Mesenchymal stem cell (in vitro differentiated cells and primary cell): Measurements from ENCODE around the gene BFSP2.

ENCODE experiments used
- DNase-seq: peaks from one replicate; pipeline ENCODE4 v3.0.0-alpha.2; 2013
- H2AFZ ChIP-seq: one replicate; pipeline ENCODE4 v1.6.1; 2013; ENCODE audit warnings: low read depth, mild to moderate bottlenecking, control low read depth, inconsistent platforms, low read length, moderate library complexity
- H2AK5ac ChIP-seq: 2 replicates; pipeline ENCODE4 v1.6.1; 2013; ENCODE audit warnings: low read length, moderate library complexity, mild to moderate bottlenecking, inconsistent platforms; ENCODE audit not compliant: severe bottlenecking
- H2BK120ac ChIP-seq: one replicate; pipeline ENCODE4 v1.6.1; 2013; ENCODE audit warnings: low read depth, mild to moderate bottlenecking, inconsistent platforms, low read length, moderate library complexity
- H2BK12ac ChIP-seq, 2 experiments: one replicate each; pipeline ENCODE4 v1.6.1; 2013; ENCODE audit warnings: inconsistent platforms in 2 of 2, low read length in 2 of 2, mild to moderate bottlenecking in 2 of 2, moderate library complexity in 2 of 2, control low read depth in 1 of 2
- H2BK15ac ChIP-seq: one replicate; pipeline ENCODE4 v1.6.1; 2013; ENCODE audit warnings: mild to moderate bottlenecking, low read depth, inconsistent platforms; ENCODE audit not compliant: poor library complexity, severe bottlenecking
- H2BK5ac ChIP-seq: 2 replicates; pipeline ENCODE4 v1.6.1; 2013; ENCODE audit warnings: low read depth, mild to moderate bottlenecking, low read length, control low read depth, inconsistent platforms; ENCODE audit not compliant: poor library complexity, severe bottlenecking
- H3K14ac ChIP-seq, 2 experiments: one replicate each; pipeline ENCODE4 v1.6.1; 2013; ENCODE audit warnings: inconsistent platforms in 2 of 2, low read length in 2 of 2, control low read depth in 1 of 2, mild to moderate bottlenecking in 1 of 2, moderate library complexity in 1 of 2
- H3K18ac ChIP-seq, 2 experiments: one replicate each; pipeline ENCODE4 v1.6.1; 2013; ENCODE audit warnings: inconsistent platforms in 2 of 2, low read length in 2 of 2, control low read depth in 1 of 2, low read depth in 1 of 2, mild to moderate bottlenecking in 1 of 2
- H3K23ac ChIP-seq, 2 experiments: one replicate each; pipeline ENCODE4 v1.6.1; 2013; ENCODE audit warnings: inconsistent platforms in 2 of 2, low read length in 2 of 2, mild to moderate bottlenecking in 2 of 2, moderate library complexity in 2 of 2, control low read depth in 1 of 2
- H3K27ac ChIP-seq: 2 replicates; pipeline ENCODE4 v1.5.1; 2013; ENCODE audit warnings: mild to moderate bottlenecking, moderate library complexity, low read length, control low read depth, inconsistent platforms; ENCODE audit not compliant: poor library complexity, severe bottlenecking
- H3K27me3 ChIP-seq, 2 experiments: 2 replicates each; pipeline versions ENCODE4 v1.6.1 to v1.7.0; 2013; ENCODE audit warnings: low read length in 2 of 2, mild to moderate bottlenecking in 2 of 2, moderate library complexity in 2 of 2, control low read depth in 1 of 2, inconsistent platforms in 1 of 2; ENCODE audit not compliant: control insufficient read depth in 1 of 2, insufficient read depth in 1 of 2
- H3K36me3 ChIP-seq, 2 experiments: 2 replicates each; pipeline versions ENCODE4 v1.6.1 to v1.7.0; 2013; ENCODE audit warnings: low read length in 2 of 2, control low read depth in 1 of 2, inconsistent platforms in 1 of 2, low read depth in 1 of 2, mild to moderate bottlenecking in 1 of 2; ENCODE audit not compliant: insufficient read depth in 2 of 2, control insufficient read depth in 1 of 2
- H3K4ac ChIP-seq, 2 experiments: one replicate each; pipeline ENCODE4 v1.6.1; 2013; ENCODE audit warnings: inconsistent platforms in 2 of 2, low read length in 2 of 2, mild to moderate bottlenecking in 2 of 2, moderate library complexity in 2 of 2, control low read depth in 1 of 2, low read depth in 1 of 2
- H3K4me1 ChIP-seq: 2 replicates; pipeline ENCODE4 v1.6.1; 2013; ENCODE audit warnings: low read depth, low read length, control low read depth; ENCODE audit not compliant: control insufficient read depth, insufficient read depth
- H3K4me2 ChIP-seq: 2 replicates; pipeline ENCODE4 v1.6.1; 2013; ENCODE audit warnings: low read length, mild to moderate bottlenecking, inconsistent platforms; ENCODE audit not compliant: poor library complexity, severe bottlenecking
- H3K4me3 ChIP-seq, 2 experiments: 2 replicates each; pipeline versions ENCODE4 v1.5.1 to v1.7.0; 2013; ENCODE audit warnings: low read length in 2 of 2, mild to moderate bottlenecking in 2 of 2, control low read depth in 1 of 2, low read depth in 1 of 2; ENCODE audit not compliant: insufficient read depth in 1 of 2
- H3K79me1 ChIP-seq: replicated peaks from 2 replicates; pipeline ENCODE4 v1.6.1; 2013; ENCODE audit warnings: mild to moderate bottlenecking, control low read depth, low read length, inconsistent platforms; ENCODE audit not compliant: poor library complexity, severe bottlenecking
- H3K9ac ChIP-seq: 2 replicates; pipeline ENCODE4 v1.7.0; 2013; ENCODE audit warnings: mild to moderate bottlenecking, low read length, moderate library complexity
- H3K9me3 ChIP-seq: 2 replicates; pipeline ENCODE4 v1.7.0; 2013; ENCODE audit warnings: mild to moderate bottlenecking, low read length; ENCODE audit not compliant: control insufficient read depth
- H4K8ac ChIP-seq: one replicate; pipeline ENCODE4 v1.6.1; 2013; ENCODE audit warnings: inconsistent platforms, mild to moderate bottlenecking, low read length, moderate library complexity
- H4K91ac ChIP-seq: one replicate; pipeline ENCODE4 v1.6.1; 2013; ENCODE audit warnings: mild to moderate bottlenecking, low read length, inconsistent platforms
- WGBS: methylation state at CpG from one replicate; pipeline ENCODE4 v1.1.7; 2013; ENCODE audit warnings: mixed read lengths; 5-methylcytosine and 5-hydroxymethylcytosine counted together

BFSP2 gene

DNA sequence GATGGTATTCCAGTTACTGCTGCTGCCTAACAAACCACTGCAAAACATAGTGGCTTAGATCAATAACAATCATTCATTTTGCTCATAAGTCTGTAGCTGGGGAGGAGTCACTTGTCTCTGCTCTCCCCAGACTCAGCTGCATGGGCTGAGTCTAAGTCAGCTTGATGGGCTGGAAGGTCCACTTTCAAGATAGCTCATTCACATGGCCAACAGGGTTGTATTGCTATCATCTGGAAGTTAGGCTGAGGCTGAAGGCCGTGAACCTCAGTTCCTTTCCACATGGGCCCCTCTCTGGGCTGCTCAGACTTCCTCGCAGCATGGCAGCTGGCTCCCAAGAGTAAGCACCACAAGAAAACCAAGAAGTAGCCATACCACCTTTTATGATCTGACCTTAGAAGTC, 28.7 kb upstream of the BFSP2 start:
- Histone ChIP-seq H3K18ac (no peak overlapping the region), H3K23ac (no peak overlapping the region), H2AFZ (no peak overlapping the region), H3K9me3 (no peaks in the 10 kb centered on the region), H4K91ac (no peak overlapping the region), H3K14ac (no peak overlapping the region), H3K9ac (no peak overlapping the region), H3K36me3 (no peaks in the 10 kb centered on the region), H3K4me1 (no peaks in the 10 kb centered on the region), H3K79me1 (no peaks in the 10 kb centered on the region), H2BK120ac (no peak overlapping the region), H2AK5ac (no peak overlapping the region), H2BK12ac (no peak overlapping the region), H4K8ac (no peak overlapping the region), H3K27ac (no peak overlapping the region), H3K27me3 (peaks cover 8 to 27% of the 10 kb centered on the region in 2 experiments), H3K4me3 (no peak overlapping the region), H3K4ac (no peak overlapping the region), H3K4me2 (no peak overlapping the region), H2BK15ac (no peak overlapping the region), H2BK5ac (no peak overlapping the region)
- WGBS = 90% methylated on average over 2 of the region's 2 CpGs
- DNase-seq = no peak

DNA sequence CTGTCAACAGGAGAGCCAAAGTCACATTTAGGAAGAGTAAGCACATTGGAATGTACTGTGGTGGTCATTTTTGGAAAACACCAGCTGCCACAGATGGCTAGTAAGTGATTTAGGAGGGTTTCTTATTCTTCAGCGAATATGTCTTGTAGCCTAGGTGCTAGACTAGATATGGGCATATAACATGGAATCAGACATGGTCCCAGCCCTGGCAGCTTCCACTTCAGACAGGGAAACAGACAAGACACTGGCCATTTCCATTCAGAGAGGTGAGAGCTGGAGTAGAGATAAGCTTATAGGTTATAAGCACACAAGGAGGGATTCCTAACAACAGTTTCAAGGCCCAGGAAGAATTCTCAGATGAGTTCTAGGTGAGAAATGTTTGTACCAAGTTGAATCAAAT, 28.2 kb upstream of the BFSP2 start:
- 100% methylated on average over 1 of the region's 1 CpG for WGBS
- no peak for DNase-seq
- H2AK5ac ChIP-seq = no peak overlapping the region

DNA sequence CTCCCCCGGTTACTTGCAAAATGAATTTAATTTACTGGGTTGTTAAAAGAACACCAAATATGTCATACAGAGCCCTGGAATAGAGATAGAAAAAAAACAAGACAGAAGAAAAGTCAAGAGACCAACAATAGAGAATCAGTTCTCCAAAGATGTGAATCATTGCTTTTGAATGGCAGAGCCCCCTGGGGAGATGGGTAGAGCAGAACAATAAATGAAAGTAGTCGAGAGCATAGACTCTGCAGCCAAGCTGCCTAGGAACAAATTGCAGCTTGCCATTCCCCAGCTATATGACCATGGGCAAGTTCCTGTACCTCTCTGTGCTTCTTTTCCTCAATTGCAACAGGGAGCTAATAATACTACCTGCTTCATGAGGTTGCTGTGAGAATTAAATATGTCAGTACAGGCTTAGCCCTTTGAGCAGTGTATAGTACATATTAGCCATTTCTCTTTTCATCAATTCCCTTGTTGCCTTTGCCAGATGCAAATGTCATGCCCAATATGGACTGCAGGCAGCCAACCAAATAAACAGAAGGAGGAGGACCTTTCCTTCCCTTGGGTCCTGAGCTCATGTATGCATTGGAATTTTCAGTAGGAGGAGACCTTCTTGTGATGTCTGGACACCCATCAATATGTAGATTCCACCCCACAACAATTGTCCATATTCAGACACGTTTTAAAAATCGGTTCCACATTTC, 25.0 kb upstream of the BFSP2 start:
- no peaks in the 10 kb centered on the region for H3K79me1 ChIP-seq
- peaks cover 0 to 12% of the 10 kb centered on the region in 2 experiments for H3K27me3 ChIP-seq
- H3K9me3 ChIP-seq = no peaks in the 10 kb centered on the region
- no peak overlapping the region for H2BK15ac ChIP-seq
- H2AFZ ChIP-seq = no peak overlapping the region
- H3K4me2 ChIP-seq = no peak overlapping the region
- no peak overlapping the region for H3K14ac ChIP-seq
- no peak overlapping the region for H3K27ac ChIP-seq
- no peak overlapping the region for H2BK5ac ChIP-seq
- WGBS = 56% methylated on average over 1 of the region's 4 CpGs
- H4K8ac ChIP-seq = no peak overlapping the region
- H4K91ac ChIP-seq = no peak overlapping the region
- no peaks in the 10 kb centered on the region for H3K4me1 ChIP-seq
- no peak overlapping the region for H3K4me3 ChIP-seq
- H2BK12ac ChIP-seq = no peak overlapping the region
- H3K9ac ChIP-seq = no peak overlapping the region
- H3K18ac ChIP-seq = no peak overlapping the region
- H3K23ac ChIP-seq = no peak overlapping the region
- no peaks in the 10 kb centered on the region for H3K36me3 ChIP-seq
- H2AK5ac ChIP-seq = no peak overlapping the region
- no peak for DNase-seq
- no peak overlapping the region for H2BK120ac ChIP-seq
- H3K4ac ChIP-seq = no peak overlapping the region

More for the DNA sequence above, 28.2 kb upstream of the BFSP2 start:
- Histone ChIP-seq H3K4me2 (no peak overlapping the region), H2AFZ (no peak overlapping the region), H3K36me3 (no peaks in the 10 kb centered on the region), H3K4ac (no peak overlapping the region), H2BK12ac (no peak overlapping the region), H2BK5ac (no peak overlapping the region), H3K79me1 (no peaks in the 10 kb centered on the region), H3K9ac (no peak overlapping the region), H2BK15ac (no peak overlapping the region), H3K4me1 (no peaks in the 10 kb centered on the region), H3K18ac (no peak overlapping the region), H3K23ac (no peak overlapping the region), H3K9me3 (no peaks in the 10 kb centered on the region), H3K4me3 (no peak overlapping the region), H4K8ac (no peak overlapping the region), H4K91ac (no peak overlapping the region), H2BK120ac (no peak overlapping the region), H3K27ac (no peak overlapping the region), H3K14ac (no peak overlapping the region), H3K27me3 (peaks cover 8 to 30% of the 10 kb centered on the region in 2 experiments)

DNA sequence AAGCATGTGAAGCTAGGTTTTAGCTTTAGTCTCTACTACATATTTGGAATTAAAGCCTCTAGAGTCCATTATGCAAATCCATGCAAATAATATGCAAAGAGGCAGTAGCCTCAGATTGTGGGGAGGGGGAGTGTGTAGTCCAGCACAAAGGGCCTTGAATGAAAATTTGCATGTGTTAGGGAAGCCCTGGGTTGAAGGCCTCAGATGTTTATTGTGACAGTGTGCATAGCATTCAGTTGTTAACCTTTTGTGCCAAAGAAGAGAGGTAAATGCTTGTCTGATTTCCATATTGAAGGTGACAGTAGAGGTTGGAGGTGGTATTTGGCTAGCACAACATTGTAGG, 24.5 kb upstream of the BFSP2 start:
- Histone ChIP-seq H3K27me3 (peaks cover 0 to 12% of the 10 kb centered on the region in 2 experiments), H4K8ac (no peak overlapping the region), H3K9me3 (no peaks in the 10 kb centered on the region), H2BK120ac (no peak overlapping the region), H2AK5ac (no peak overlapping the region), H3K9ac (no peak overlapping the region), H3K4me2 (no peak overlapping the region), H3K4ac (no peak overlapping the region), H2BK5ac (no peak overlapping the region), H2AFZ (no peak overlapping the region), H3K36me3 (no peaks in the 10 kb centered on the region), H4K91ac (no peak overlapping the region), H3K18ac (no peak overlapping the region), H3K4me3 (no peak overlapping the region), H3K4me1 (no peaks in the 10 kb centered on the region), H2BK12ac (no peak overlapping the region), H3K14ac (no peak overlapping the region), H3K23ac (no peak overlapping the region), H3K79me1 (no peaks in the 10 kb centered on the region), H2BK15ac (no peak overlapping the region), H3K27ac (no peak overlapping the region)
- DNase-seq = no peak
